Dendritic cell treated with granulocyte-macrophage colony-stimulating factor and Interleukin-4, amounts not matched to agents 40 ng/mL and 50 ng/mL, for 4 days (primary cell): ENCODE measurements around the gene CENPX.

Source experiments
- H3K27ac Mint-ChIP-seq: one replicate; pipeline ENCODE4 v1.8.0; 2022; ENCODE audit warnings: mild to moderate bottlenecking, mixed read lengths
- H3K27me3 Mint-ChIP-seq: one replicate; pipeline ENCODE4 v1.8.0; 2022; ENCODE audit warnings: mild to moderate bottlenecking, mixed read lengths
- H3K36me3 Mint-ChIP-seq: one replicate; pipeline ENCODE4 v1.8.0; 2022; ENCODE audit warnings: low read depth, mixed read lengths
- H3K4me1 Mint-ChIP-seq: one replicate; pipeline ENCODE4 v1.8.0; 2022; ENCODE audit warnings: low read depth, mixed read lengths
- H3K4me3 Mint-ChIP-seq: one replicate; pipeline ENCODE4 v1.8.0; 2022; ENCODE audit warnings: mild to moderate bottlenecking, moderate library complexity, mixed read lengths
- H3K9me3 Mint-ChIP-seq: one replicate; pipeline ENCODE4 v1.8.0; 2022; ENCODE audit warnings: mixed read lengths
- intact Hi-C: fragments of 100-400 bp; cut with micrococcal nuclease; formaldehyde crosslinking; loops from one replicate; pipeline ENCODE4 v1.15.0; 2022

Gene CENPX

GRCh38 chr17:82022310-82022980 lies at the start of gene CENPX:
TSS of gene CENPX (minus strand) at chr17:82022878. CDS start at chr17:82022861, 17 bp downstream.
- intact Hi-C loops: no loop called here
- Mint-ChIP-seq H3K4me3 (peak within 1 kb of the TSS; percentile 84), H3K4me1 (peaks cover 41% of the 10 kb centered on the region), H3K9me3 (no peaks in the 10 kb centered on the region), H3K27me3 (no peaks in the 10 kb centered on the region), H3K27ac (peak within 1 kb of the TSS; percentile 80), H3K36me3 (peaks cover 54% of the 10 kb centered on the region)

GRCh38 chr17:82070611-82071010 lies 47.9 kb upstream of the CENPX start:
- no peak overlapping the region for H3K4me3 Mint-ChIP-seq
- H3K27ac Mint-ChIP-seq: no peak overlapping the region
- intact Hi-C loops: no loop called here
- H3K9me3 Mint-ChIP-seq: no peaks in the 10 kb centered on the region
- H3K4me1 Mint-ChIP-seq: peaks cover 8% of the 10 kb centered on the region
- peaks cover 8% of the 10 kb centered on the region for H3K27me3 Mint-ChIP-seq
- no peaks in the 10 kb centered on the region for H3K36me3 Mint-ChIP-seq

GRCh38 chr17:82065638-82066303 lies 43.1 kb upstream of the CENPX start, which contains the start of gene DUS1L:
TSS of gene DUS1L (minus strand) at chr17:82065804. CDS start at chr17:82065059, 745 bp downstream.
- intact Hi-C loops: no loop called here
- Mint-ChIP-seq H3K27ac (peak within 1 kb of the TSS; percentile 90), H3K4me3 (peak within 1 kb of the TSS; percentile 78)

GRCh38 chr17:82065193-82065637 lies 42.5 kb upstream of the CENPX start:
- H3K9me3 Mint-ChIP-seq: no peaks in the 10 kb centered on the region

More at GRCh38 chr17:82065638-82066303, 43.1 kb upstream of the CENPX start, which contains the start of gene DUS1L:
- Mint-ChIP-seq H3K36me3 (peaks cover 33% of the 10 kb centered on the region), H3K27me3 (no peaks in the 10 kb centered on the region), H3K4me1 (peaks cover 19% of the 10 kb centered on the region), H3K9me3 (no peaks in the 10 kb centered on the region)

GRCh38 chr17:82064433-82065192 lies 41.9 kb upstream of the CENPX start:
- Mint-ChIP-seq H3K27me3 (no peaks in the 10 kb centered on the region), H3K4me1 (peaks cover 19% of the 10 kb centered on the region), H3K4me3 (peak overlapping the region; percentile 74), H3K36me3 (peaks cover 44% of the 10 kb centered on the region), H3K27ac (peak overlapping the region; percentile 90), H3K9me3 (no peaks in the 10 kb centered on the region)
- intact Hi-C loops: no loop called here

More at GRCh38 chr17:82065193-82065637, 42.5 kb upstream of the CENPX start:
- Mint-ChIP-seq H3K36me3 (peaks cover 38% of the 10 kb centered on the region), H3K4me3 (peak overlapping the region; percentile 74), H3K27ac (peak overlapping the region; percentile 90), H3K27me3 (no peaks in the 10 kb centered on the region), H3K4me1 (peaks cover 19% of the 10 kb centered on the region)
- intact Hi-C loops: no loop called here

GRCh38 chr17:82063424-82064415 lies 41.0 kb upstream of the CENPX start:
- intact Hi-C loops: no loop called here
- H3K4me3 Mint-ChIP-seq: peak overlapping the region; percentile 74
- no peak overlapping the region for H3K27ac Mint-ChIP-seq
- H3K9me3 Mint-ChIP-seq: no peaks in the 10 kb centered on the region
- peaks cover 53% of the 10 kb centered on the region for H3K36me3 Mint-ChIP-seq
- peaks cover 19% of the 10 kb centered on the region for H3K4me1 Mint-ChIP-seq
- H3K27me3 Mint-ChIP-seq: no peaks in the 10 kb centered on the region

GRCh38 chr17:82062984-82063368 lies 40.3 kb upstream of the CENPX start:
- Mint-ChIP-seq H3K27ac (no peak overlapping the region), H3K27me3 (no peaks in the 10 kb centered on the region), H3K4me3 (no peak overlapping the region), H3K4me1 (peaks cover 19% of the 10 kb centered on the region), H3K36me3 (peaks cover 61% of the 10 kb centered on the region), H3K9me3 (no peaks in the 10 kb centered on the region)
- intact Hi-C loops: no loop called here

- H3K27me3 Mint-ChIP-seq: no peaks in the 10 kb centered on the region
- peaks cover 67% of the 10 kb centered on the region for H3K36me3 Mint-ChIP-seq
- intact Hi-C loops: no loop called here
- H3K4me1 Mint-ChIP-seq: peaks cover 19% of the 10 kb centered on the region
- no peak overlapping the region for H3K4me3 Mint-ChIP-seq
- no peak overlapping the region for H3K27ac Mint-ChIP-seq
- no peaks in the 10 kb centered on the region for H3K9me3 Mint-ChIP-seq
These were observed 39.7 kb upstream of the CENPX start for GRCh38 chr17:82062076-82062983.

- no peak overlapping the region for H3K27ac Mint-ChIP-seq
- no peaks in the 10 kb centered on the region for H3K27me3 Mint-ChIP-seq
- peaks cover 78% of the 10 kb centered on the region for H3K36me3 Mint-ChIP-seq
- intact Hi-C loops: no loop called here
- H3K4me3 Mint-ChIP-seq: no peak overlapping the region
- no peaks in the 10 kb centered on the region for H3K9me3 Mint-ChIP-seq
- H3K4me1 Mint-ChIP-seq: peaks cover 18% of the 10 kb centered on the region
These were observed 38.6 kb upstream of the CENPX start for GRCh38 chr17:82061047-82061925.

- Mint-ChIP-seq H3K4me1 (peaks cover 12% of the 10 kb centered on the region), H3K27ac (no peak overlapping the region), H3K4me3 (no peak overlapping the region), H3K9me3 (no peaks in the 10 kb centered on the region), H3K27me3 (no peaks in the 10 kb centered on the region), H3K36me3 (peaks cover 84% of the 10 kb centered on the region)
- intact Hi-C loops: no loop called here
These were observed 37.9 kb upstream of the CENPX start for GRCh38 chr17:82060614-82061013.

GRCh38 chr17:82060001-82060380 lies 37.3 kb upstream of the CENPX start:
- intact Hi-C loops: no loop called here
- no peaks in the 10 kb centered on the region for H3K9me3 Mint-ChIP-seq
- peaks cover 91% of the 10 kb centered on the region for H3K36me3 Mint-ChIP-seq
- H3K4me3 Mint-ChIP-seq: no peak overlapping the region
- H3K27ac Mint-ChIP-seq: no peak overlapping the region
- peaks cover 12% of the 10 kb centered on the region for H3K4me1 Mint-ChIP-seq
- no peaks in the 10 kb centered on the region for H3K27me3 Mint-ChIP-seq
